ENCODE data around the gene PTCRA.
A peak's percentile ranks its signal among the peaks of the same experiment; 100 is the strongest.

PTCRA gene

GRCh38 chr6:42904467-42904866 lies 11.4 kb upstream of the PTCRA start:
- DNase-seq (ENCODE audit: low spot score): no peak

DNA sequence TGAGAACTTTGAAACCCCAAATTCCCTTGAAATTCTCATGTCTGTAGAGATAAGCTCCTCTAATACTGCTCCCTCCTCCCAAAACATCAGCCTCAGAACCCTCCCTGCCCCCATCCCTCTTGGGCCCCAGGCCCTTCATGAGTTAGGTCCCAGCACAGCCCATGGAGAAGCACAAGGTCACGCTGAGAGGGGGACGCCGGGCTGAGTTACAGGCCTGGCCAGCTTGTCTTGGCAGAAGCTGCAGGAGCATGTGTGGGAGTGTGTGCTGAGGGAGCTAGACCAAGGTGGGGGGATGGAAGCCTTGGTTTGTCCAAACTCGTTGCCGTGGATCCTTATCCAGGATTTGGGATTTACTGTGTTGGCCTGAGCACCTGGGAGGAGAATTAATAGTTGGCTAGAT lies 8.5 kb upstream of the PTCRA start:
- no peak for DNase-seq (ENCODE audit: low spot score)

DNA sequence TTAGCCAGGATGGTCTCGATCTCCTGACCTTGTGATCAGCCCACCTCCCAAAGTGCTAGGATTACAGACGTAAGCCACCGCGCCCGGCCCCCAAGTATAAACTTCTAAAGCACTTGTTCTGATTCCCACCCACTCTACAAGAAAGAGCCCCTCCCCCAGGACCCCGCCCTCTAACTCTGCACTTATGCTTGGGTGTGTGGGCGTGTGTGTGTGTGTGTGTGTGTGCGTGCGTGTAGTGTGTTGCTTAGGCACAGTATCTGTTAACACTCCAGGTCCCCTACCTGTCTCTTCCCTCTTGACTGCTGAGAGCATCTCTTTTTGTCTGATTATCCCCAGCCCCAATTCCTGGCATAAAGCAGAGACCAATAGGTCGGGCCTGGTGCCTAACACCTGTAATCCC lies 6.0 kb upstream of the PTCRA start:
- no peak for DNase-seq (ENCODE audit: low spot score)

- no peak for DNase-seq (ENCODE audit: low spot score)
Observed at GRCh38 chr6:42911171-42912021, 4.5 kb upstream of the PTCRA start.

DNA sequence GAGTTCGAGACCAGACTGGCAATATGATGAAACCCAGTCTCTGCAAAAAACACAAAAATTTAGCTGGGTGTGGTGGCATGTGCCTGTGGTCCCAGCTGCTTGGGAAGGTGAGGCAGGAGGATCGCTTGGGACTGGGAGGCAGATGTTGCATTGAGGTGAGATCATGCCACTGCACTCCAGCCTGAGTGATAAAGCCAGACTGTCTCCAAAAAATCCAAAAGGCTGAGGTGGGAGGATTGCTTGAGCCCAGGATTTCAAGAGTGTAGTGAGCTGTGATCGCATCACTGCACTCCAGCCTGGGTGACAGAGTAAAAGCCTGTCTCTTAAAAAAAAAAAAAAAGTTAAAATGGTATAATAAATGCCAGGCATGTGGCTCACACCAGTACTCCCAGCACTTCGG lies 1.3 kb upstream of the PTCRA start:
- no peak for DNase-seq (ENCODE audit: low spot score)

GRCh38 chr6:42916288-42916687 lies 435 bp downstream of the PTCRA start:
- DNase-seq (ENCODE audit: low spot score): no peak

DNA sequence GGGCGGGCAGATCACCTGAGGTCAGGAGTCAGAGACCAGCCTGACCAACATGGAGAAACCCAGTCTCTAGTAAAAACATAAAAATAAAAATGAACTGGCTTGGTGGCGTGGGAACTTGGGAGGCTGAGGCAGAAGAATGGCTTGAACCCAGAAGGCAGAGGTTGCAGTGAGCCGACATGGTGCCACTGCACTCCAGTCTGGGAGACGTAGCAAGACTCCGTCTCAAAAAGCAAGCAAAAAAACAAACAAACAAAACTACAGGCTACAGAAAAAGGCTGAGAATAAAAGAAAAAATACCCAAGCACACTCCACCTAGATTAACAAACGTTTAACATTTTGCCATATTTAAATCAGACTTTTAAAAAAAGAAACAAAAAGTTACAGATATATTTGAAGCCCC lies 5.9 kb downstream of the PTCRA start:
- no peak for DNase-seq (ENCODE audit: low spot score)

DNA sequence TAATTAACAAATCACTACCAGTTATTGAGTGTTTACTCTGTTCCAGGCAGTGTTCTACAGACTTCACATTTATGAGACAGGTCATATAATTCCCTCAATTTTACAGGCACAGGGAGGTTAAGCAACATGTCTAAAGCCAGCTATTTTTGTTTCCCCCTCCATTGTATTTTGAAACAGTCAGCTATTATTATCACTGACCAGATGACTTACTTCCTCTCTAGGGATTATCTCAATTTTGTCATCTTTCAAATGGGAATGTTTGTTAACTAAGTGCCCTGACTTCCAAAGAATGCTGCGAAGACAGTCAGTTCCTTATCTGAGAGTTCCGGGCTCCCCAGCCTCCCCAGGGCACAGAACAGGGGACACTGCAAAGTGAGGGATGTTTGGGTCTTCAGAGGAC lies 7.8 kb downstream of the PTCRA start:
- DNase-seq (ENCODE audit: low spot score): no peak

- no peak for DNase-seq (ENCODE audit: low spot score)
Observed at GRCh38 chr6:42925248-42925857, 9.5 kb downstream of the PTCRA start.

GRCh38 chr6:42928986-42929820 lies 13.3 kb downstream of the PTCRA start, which contains the start of gene CNPY3:
Gene CNPY3 (plus strand): TSS chr6:42929480. CDS start chr6:42929571, 91 bp downstream.
- DNase-seq (ENCODE audit: low spot score): peak; percentile 96

- DNase-seq (ENCODE audit: low spot score): peak; percentile 53
Observed at GRCh38 chr6:42929821-42930360, 14.0 kb downstream of the PTCRA start.

GRCh38 chr6:42932412-42932811 lies 16.6 kb downstream of the PTCRA start:
- no peak for DNase-seq (ENCODE audit: low spot score)

- DNase-seq (ENCODE audit: low spot score): no peak
Observed at GRCh38 chr6:42933205-42933604, 17.4 kb downstream of the PTCRA start.

DNA sequence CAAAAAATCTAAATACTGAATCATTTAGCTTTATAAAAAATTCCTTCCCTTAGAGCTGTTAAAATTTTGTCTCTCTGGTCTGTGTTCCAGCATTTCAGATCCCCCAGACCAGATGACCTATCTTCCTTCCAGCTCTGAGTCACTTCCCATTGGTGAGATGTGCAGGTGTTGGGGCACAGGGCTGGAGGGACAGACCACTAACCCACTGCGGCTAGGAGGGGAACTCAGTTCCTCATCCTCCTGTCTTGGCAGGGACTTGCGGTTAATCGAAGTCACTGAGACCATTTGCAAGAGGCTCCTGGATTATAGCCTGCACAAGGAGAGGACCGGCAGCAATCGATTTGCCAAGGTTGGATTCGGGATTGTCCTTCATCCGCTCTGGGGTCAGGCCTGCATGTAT lies 19.5 kb downstream of the PTCRA start:
- DNase-seq (ENCODE audit: low spot score): no peak

- no peak for DNase-seq (ENCODE audit: low spot score)
Observed at GRCh38 chr6:42936398-42936797, 20.5 kb downstream of the PTCRA start.

DNA sequence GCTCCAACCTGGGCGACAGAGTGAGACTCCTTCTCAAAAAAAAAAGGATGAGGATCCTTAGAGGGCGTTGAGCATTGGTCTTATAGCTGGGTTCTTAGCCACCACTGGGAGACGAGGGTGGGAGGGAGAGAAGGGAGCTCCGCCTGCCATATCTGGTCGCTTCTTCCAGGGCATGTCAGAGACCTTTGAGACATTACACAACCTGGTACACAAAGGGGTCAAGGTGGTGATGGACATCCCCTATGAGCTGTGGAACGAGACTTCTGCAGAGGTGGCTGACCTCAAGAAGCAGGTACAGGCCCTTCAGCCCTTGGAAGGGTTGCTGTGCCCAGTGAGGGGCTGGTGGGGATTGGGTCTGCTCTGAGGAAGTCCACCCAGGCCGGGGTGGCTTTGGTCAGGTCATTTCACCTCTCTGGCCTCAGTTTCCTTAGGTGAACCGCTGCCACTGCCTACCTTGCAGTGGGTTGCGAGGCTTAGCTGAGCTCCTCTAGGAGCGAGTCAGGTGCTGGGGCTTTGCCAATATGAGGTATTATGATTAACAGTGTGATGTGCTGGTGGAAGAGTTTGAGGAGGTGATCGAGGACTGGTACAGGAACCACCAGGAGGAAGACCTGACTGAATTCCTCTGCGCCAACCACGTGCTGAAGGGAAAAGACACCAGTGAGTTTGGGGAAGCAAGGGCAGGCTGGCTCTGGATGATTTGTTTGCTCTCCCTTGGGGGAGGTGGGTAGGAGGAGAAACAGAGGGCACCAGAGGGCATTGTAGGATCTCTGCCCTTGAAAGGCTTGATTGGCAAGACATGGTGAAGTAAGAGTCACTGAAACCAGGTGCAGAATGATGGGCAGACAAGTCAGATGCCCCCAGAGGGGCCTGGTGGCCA lies 21.9 kb downstream of the PTCRA start:
- no peak for DNase-seq (ENCODE audit: low spot score)

DNA sequence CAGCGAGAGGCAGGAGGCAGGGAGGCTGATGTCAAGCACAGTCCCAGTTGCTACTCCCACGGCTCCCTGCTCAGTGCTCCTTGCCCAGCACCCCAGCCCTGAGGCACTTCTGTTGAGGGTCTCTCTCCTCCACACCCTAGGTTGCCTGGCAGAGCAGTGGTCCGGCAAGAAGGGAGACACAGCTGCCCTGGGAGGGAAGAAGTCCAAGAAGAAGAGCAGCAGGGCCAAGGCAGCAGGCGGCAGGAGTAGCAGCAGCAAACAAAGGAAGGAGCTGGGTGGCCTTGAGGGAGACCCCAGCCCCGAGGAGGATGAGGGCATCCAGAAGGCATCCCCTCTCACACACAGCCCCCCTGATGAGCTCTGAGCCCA lies 22.6 kb downstream of the PTCRA start:
- no peak for DNase-seq (ENCODE audit: low spot score)

GRCh38 chr6:42938987-42939809 lies 23.3 kb downstream of the PTCRA start:
- peak; percentile 4 for DNase-seq (ENCODE audit: low spot score)

GRCh38 chr6:42939810-42940167 lies 23.9 kb downstream of the PTCRA start:
- no peak for DNase-seq (ENCODE audit: low spot score)

DNA sequence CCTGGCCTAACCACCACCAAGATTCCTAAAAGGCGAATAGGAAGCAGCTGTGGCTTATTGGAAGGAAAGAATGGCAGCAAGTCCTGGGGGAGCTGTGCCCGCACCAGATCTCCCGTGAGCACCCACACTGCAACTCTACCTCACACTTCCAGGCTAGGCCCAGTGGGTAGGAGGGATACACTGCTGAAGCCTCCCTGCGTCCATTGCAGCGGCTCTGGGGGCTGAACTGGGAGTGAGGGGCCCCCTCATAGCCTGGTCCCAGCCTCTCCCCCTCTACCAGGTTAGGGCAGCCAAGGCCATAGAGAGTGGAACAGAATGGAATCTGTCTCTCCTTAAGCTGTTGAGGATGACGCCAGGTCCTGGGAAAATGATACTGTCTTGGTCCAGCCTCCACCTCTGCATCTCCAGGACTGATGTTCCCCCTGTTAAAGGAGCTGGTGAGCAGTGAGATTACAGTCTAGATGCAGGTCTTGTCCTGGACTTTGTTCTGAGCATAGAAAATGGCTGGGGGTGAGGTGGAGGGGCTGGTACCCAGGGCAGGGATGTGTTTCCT lies 24.7 kb downstream of the PTCRA start:
- DNase-seq (ENCODE audit: low spot score): no peak
